ENCODE measurements around the gene REG1B.

Gene REG1B

DNA sequence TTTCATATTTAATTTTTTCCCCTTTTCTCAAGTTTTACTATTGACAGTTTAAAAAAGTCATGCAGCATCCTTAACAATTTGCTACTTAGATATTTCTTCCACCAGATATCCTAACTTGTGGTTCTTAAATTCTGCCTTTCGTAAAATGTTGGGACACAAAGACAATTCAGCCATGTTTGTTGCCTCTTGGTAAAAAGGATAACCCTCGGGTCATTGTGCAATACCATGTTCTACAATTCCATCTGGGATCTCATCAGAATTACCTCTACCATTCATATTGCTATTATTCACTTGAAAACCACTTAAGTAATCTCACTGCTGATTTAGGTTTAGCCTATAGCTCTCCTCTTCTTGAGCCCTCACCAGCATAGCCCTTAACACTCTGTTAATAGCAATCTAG is 13.2 kb upstream of the REG1B start:
- no peak for DNase-seq (ENCODE audit: extremely low read depth, low read depth)
- TF ChIP-seq, protein P1, sequence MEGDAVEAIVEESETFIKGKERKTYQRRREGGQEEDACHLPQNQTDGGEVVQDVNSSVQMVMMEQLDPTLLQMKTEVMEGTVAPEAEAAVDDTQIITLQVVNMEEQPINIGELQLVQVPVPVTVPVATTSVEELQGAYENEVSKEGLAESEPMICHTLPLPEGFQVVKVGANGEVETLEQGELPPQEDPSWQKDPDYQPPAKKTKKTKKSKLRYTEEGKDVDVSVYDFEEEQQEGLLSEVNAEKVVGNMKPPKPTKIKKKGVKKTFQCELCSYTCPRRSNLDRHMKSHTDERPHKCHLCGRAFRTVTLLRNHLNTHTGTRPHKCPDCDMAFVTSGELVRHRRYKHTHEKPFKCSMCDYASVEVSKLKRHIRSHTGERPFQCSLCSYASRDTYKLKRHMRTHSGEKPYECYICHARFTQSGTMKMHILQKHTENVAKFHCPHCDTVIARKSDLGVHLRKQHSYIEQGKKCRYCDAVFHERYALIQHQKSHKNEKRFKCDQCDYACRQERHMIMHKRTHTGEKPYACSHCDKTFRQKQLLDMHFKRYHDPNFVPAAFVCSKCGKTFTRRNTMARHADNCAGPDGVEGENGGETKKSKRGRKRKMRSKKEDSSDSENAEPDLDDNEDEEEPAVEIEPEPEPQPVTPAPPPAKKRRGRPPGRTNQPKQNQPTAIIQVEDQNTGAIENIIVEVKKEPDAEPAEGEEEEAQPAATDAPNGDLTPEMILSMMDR (IDR thresholded peaks at IDR 0.05; ENCODE audit: low read depth, low read length): no peak

DNA sequence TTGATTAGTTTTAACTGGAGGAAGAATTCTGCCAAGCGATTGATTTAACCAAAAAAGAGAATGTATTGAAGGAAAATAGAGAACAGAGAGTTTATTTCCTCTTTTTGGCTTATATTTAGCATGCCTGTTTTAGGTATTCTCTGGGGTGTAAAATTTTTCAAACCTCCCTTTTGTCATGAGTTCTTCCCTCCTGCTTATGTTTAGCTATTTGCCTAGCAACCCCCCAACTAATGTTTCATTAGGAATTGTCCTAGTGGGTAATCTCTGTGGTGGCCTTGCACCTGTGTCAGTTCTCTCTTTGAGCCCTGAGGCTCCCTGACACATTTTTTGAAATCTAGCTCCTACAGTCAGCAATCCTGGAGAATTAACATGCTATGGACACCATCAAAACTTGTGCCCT is 12.5 kb upstream of the REG1B start:
- TF ChIP-seq, protein P1 (IDR thresholded peaks at IDR 0.05; ENCODE audit: low read depth, low read length): no peak
- no peak for DNase-seq (ENCODE audit: extremely low read depth, low read depth)

DNA sequence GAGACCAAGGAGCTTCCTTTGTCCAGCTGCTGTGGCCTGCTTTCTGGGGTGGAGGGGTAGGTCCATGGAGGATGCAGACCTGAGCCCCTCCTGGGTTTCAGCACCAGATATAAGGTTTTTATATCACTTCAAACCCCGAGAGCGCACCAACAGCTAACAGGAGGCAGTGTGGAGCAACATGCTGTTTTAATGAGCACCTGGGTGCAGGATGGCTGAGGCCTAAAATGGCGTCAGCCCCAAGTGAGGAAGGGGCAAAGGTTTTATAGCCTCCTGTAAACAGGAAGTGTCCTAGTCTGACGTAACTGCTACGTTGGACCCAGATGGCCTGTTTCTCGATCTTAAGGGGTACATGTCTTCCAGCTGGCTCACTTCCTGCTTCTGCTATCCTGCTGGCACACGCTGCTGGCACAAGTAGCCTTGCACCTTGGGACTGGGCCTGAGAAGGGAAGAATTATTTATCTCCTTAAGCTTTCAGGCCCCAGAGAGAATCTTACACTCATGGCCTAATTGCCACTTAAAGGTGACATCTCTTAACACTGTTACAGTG is 11.4 kb upstream of the REG1B start:
- no peak for DNase-seq (ENCODE audit: extremely low read depth, low read depth)
- TF ChIP-seq, protein P1 (IDR thresholded peaks at IDR 0.05; ENCODE audit: low read depth, low read length): no peak

DNA sequence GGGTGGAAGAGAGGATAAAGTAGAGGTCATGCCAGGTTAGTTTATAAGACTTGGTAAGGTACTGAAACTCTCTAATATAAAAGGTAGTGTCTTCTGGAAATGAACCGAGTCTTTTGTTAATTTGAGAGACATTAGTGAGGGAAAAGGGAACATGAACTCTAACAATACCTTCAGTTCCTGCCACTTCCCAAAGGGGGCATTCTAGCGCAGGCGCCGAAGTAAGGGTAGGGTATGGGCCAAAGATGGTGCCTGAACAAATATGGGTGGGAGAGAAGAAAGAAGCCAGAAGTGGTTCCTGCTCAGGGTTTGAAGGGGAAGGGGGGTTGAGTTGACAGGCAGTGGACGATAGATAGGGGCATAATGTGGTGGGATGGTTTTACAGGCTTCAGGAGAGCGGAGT is 10.1 kb upstream of the REG1B start:
- TF ChIP-seq, protein P1 (IDR thresholded peaks at IDR 0.05; ENCODE audit: low read depth, low read length): no peak

DNA sequence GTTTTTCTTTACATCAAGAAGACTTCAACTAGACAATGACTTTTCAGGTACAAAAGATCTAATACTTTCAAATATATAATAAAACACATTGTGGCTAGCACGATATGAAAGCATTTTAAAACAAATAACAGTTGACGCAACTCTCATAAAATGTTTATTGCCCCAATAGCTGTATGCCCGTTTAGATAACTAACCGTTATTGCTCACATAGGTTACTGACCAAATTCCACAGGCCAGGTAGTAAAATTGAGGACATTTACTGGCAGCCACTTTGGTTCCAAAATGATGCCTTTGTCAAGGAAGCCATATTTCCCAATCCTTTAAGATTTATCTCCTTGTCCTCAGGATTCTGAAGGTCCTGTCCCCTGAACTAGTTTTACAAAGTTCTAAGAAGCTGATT is 2.9 kb upstream of the REG1B start:
- no peak for DNase-seq (ENCODE audit: extremely low read depth, low read depth)
- TF ChIP-seq, protein P1 (IDR thresholded peaks at IDR 0.05; ENCODE audit: low read depth, low read length): no peak

More for the DNA sequence above, 10.1 kb upstream of the REG1B start:
- no peak for DNase-seq (ENCODE audit: extremely low read depth, low read depth)

DNA sequence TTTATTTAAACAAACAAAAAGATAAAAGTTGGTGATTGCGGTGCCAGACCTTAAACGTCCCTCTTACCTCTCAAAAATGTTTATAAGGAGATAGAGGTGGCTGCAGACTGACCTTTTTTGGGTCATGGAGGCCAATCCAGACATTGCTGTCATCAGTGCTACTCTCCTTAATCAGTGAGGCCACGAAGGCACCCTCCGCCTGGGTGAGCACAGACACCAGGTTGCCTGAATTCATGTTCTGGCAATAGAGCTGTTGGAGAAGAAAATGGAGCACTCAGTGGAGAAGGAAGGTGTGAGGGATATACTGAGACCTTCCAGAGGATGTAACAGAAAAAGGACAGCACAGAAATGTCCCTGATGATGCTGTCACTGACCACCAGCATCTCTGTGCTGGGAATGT is 1.5 kb downstream of the REG1B start:
- TF ChIP-seq, protein P1 (IDR thresholded peaks at IDR 0.05; ENCODE audit: low read depth, low read length): no peak
- no peak for DNase-seq (ENCODE audit: extremely low read depth, low read depth)

DNA sequence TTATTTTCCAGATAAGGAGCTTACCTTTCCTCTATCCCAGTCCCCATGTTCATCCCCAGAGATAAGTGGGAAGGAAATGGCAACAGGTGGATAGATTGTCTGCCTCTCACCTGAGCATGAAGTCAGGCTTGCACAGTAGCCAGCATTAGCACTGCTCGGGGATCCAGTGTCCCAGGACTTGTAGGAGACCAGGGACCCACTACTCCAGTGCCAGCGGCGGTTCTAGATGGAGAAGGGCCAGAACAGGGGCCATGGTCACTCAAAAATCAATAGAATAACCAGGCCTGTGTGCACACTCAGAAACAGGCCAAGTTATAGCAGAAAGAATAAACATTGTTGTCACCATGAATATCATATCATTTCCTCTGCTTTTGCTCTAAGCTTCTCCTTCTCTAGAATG is 2.4 kb downstream of the REG1B start:
- TF ChIP-seq, protein P1 (IDR thresholded peaks at IDR 0.05; ENCODE audit: low read depth, low read length): no peak
- DNase-seq (ENCODE audit: extremely low read depth, low read depth): no peak
